ENCODE data around the gene ACTN3. TPM values are rescaled to one million over a fixed set of nuclear protein-coding genes. Genes with fewer than 3 reads are reported as not detected.

ACTN3 gene
- total RNA-seq, 2 donors from 2014 or later = not detected

DNA sequence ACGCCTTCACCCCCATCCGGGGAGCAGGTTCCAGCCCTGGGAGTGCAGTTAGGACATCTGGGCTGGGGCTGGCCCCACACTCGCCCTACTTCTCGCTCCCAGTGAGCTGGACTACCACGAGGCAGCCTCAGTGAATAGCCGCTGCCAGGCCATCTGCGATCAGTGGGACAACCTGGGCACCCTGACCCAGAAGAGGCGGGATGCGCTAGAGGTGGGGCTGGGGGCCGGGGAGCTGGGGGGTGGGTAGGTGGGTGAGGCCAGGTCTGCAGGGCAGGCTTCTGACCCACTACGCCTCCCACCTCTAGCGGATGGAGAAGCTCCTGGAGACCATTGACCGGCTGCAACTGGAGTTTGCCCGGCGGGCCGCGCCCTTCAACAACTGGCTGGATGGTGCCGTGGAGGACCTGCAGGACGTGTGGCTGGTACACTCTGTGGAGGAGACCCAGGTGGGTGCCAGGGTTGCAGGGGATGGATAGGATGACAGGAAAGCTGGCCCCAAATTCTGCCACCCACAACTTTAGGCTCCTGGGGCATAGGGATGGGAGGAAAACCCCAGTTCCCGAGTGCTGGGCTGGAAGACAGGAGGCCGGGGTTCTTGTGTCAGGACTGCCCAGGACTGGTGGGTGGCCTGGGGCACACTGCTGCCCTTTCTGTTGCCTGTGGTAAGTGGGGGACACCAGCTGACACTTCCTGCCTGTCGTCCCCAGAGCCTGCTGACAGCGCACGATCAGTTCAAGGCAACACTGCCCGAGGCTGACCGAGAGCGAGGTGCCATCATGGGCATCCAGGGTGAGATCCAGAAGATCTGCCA, 13.4 kb downstream of the ACTN3 start:
- intact Hi-C loops (cut with DNase I) = no loop called here
- Histone ChIP-seq H3K27me3 (no peaks in the 10 kb centered on the region), H3K4me3 (no peak overlapping the region), H3K9me3 (no peaks in the 10 kb centered on the region), H3K36me3 (replicated peaks in 1 of 2; ENCODE audit: insufficient read depth in 1 of 2, low read depth in 2 of 2) (no peaks in the 10 kb centered on the region), H3K4me1 (peaks cover 9% of the 10 kb centered on the region), H3K27ac (no peak overlapping the region)
- 73% methylated on average over 27 of the region's 27 CpGs; no CpG with 5 or more reads in 1 of the 2 donors for WGBS, 2 donors
- no peak for ATAC-seq
- no peak for DNase-seq
- TF ChIP-seq POLR2A (IDR thresholded peaks at IDR 0.05) (no peak), CTCF (IDR thresholded peaks at IDR 0.05) (no peak)

DNA sequence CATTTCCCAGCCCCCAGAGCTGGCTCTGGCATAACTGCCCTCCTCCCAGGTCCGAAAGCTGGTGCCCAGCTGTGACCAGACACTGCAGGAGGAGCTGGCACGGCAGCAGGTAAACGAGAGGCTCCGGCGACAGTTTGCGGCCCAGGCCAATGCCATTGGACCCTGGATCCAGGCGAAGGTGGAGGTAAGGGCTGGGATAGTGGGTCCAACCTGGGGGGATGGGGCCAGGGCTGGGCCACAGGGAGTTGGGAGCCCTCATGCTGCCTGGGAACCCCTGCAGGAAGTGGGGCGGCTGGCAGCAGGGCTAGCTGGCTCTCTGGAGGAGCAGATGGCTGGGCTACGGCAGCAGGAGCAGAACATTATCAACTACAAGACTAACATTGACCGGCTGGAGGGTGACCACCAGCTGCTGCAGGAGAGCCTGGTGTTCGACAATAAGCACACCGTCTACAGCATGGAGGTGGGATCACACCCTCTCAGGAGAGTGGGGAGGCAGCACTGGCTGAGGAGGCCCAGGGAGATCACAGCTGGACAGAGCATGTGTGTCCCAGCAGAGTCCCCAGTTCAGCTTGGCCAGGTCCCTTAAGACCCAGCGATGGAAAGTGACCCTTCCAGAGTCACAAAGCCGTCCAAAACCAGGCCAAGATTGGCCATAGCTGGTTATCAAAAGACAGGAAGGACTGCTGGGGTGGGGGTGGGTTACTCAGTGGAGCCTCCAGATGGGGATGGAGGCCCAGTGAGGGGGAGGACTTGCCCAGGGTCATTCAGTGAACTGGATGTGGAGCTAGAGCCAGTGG, 14.7 kb downstream of the ACTN3 start:
- ATAC-seq (no peak), DNase-seq (no peak)
- H3K4me3 ChIP-seq = no peak overlapping the region
- intact Hi-C loops (cut with DNase I) = no loop called here
- no peak overlapping the region for H3K27ac ChIP-seq
- no peaks in the 10 kb centered on the region for H3K27me3 ChIP-seq
- TF ChIP-seq CTCF (IDR thresholded peaks at IDR 0.05) (no peak), POLR2A (IDR thresholded peaks at IDR 0.05) (no peak)
- H3K36me3 ChIP-seq (replicated peaks in 1 of 2; ENCODE audit: insufficient read depth in 1 of 2, low read depth in 2 of 2) = no peaks in the 10 kb centered on the region
- 72 to 84% methylated on average over 5 to 13 of the region's 14 CpGs for WGBS, 2 donors
- no peaks in the 10 kb centered on the region for H3K9me3 ChIP-seq
- peaks cover 9% of the 10 kb centered on the region for H3K4me1 ChIP-seq

DNA sequence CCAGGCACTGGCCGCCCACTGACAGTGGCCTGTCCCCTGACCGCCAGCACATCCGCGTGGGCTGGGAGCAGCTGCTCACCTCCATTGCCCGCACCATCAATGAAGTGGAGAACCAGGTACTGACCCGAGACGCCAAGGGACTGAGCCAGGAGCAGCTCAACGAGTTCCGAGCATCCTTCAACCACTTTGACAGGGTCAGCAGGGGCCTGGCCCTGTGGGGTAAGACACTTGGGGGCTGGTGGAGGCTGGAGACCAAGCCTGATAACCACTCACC, 15.2 kb downstream of the ACTN3 start:
- H3K4me1 ChIP-seq = peaks cover 9% of the 10 kb centered on the region
- H3K9me3 ChIP-seq = no peaks in the 10 kb centered on the region
- intact Hi-C loops (cut with DNase I) = no loop called here
- no peak overlapping the region for H3K27ac ChIP-seq
- H3K36me3 ChIP-seq (replicated peaks in 1 of 2; ENCODE audit: insufficient read depth in 1 of 2, low read depth in 2 of 2) = no peaks in the 10 kb centered on the region
- ATAC-seq (no peak), DNase-seq (no peak)
- H3K4me3 ChIP-seq = no peak overlapping the region
- WGBS, 2 donors = 91 to 95% methylated on average over 7 to 9 of the region's 9 CpGs
- TF ChIP-seq CTCF (IDR thresholded peaks at IDR 0.05) (no peak), POLR2A (IDR thresholded peaks at IDR 0.05) (no peak)
- H3K27me3 ChIP-seq = no peaks in the 10 kb centered on the region

GRCh38 chr11:66562275-66562674, 15.6 kb downstream of the ACTN3 start:
- H3K4me3 ChIP-seq = no peak overlapping the region
- no peaks in the 10 kb centered on the region for H3K36me3 ChIP-seq (replicated peaks in 1 of 2; ENCODE audit: insufficient read depth in 1 of 2, low read depth in 2 of 2)
- TF ChIP-seq POLR2A (IDR thresholded peaks at IDR 0.05) (no peak), CTCF (IDR thresholded peaks at IDR 0.05) (no peak)
- H3K27ac ChIP-seq = no peak overlapping the region
- H3K9me3 ChIP-seq = no peaks in the 10 kb centered on the region
- ATAC-seq (no peak), DNase-seq (no peak)
- no peaks in the 10 kb centered on the region for H3K27me3 ChIP-seq
- intact Hi-C loops (cut with DNase I) = no loop called here
- peaks cover 9% of the 10 kb centered on the region for H3K4me1 ChIP-seq
- WGBS, 2 donors = 65 to 83% methylated on average over 2 of the region's 2 CpGs

Measured in body of pancreas (tissue), 4 donors.